Measurements from ENCODE around the gene ZNF592. TPM values are rescaled to one million over a fixed set of nuclear protein-coding genes. Genes with fewer than 3 reads are reported as not detected.

ZNF592 gene
- total and polyA plus RNA-seq, 7 experiments from 2014 or later, result 4.9 to 39.0 (median 37.2) TPM

DNA sequence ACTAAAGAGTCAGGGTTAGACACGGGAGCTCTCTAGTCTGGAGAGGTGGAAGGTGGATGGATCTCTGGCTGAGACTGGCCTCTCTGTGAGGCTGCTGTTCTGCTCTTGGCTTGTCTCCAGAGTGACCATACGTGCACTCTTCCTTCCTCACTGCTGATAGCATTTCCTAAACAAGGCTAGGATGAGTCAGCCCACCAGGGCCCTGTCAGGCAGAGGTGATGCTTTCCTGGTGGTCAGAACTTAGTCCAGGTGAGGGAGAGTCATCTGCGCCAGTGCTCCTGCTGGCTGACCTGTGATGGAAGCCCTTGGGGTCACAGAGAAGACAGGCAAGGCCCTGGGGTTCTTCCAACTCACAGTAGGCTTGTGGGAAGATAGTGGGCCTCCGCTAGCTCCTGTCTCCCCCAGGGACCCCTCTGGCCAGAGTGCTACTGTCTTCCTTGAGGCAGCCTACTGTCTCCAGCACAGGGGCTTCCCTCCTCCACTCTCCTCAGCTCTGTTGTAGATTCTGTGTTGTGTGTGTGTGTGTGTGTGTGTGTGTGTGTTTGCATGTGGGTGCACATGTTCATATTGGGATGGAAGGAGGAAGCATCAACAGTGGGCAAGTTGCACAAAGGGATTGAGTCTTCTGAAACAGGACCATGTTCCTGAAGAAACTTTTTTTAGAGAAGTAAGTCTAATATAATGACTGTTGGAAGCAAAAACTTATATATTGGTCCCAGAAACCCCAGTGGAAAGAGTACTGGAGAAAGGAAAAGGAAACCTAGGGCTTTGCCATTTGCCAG is 85.2 kb downstream of the ZNF592 start:
- Mint-ChIP-seq H3K9me3 (no peaks in the 10 kb centered on the region), H3K4me3 (no peak overlapping the region), H3K27ac (no peak overlapping the region), H3K27me3 (peaks cover 0 to 31% (median 5%) of the 10 kb centered on the region in 5 donors), H3K4me1 (no peaks in the 10 kb centered on the region), H3K36me3 (no peaks in the 10 kb centered on the region)
- H3K4me1 ChIP-seq (ENCODE audit: control insufficient read depth in 2 of 2, insufficient read depth in 2 of 2, low read length in 2 of 2), result no peaks in the 10 kb centered on the region
- ChIA-PET CTCF (interaction anchor here (0.6 kb wide), 1 partner anchor 1705 kb away, joined by 5 read pairs; no protein-coding TSS in a partner anchor), POLR2A (no interaction called here)
- no peak overlapping the region for H3K4me3 ChIP-seq (ENCODE audit: low read length)
- DNase-seq (no peak), ATAC-seq (peak; percentile 54)
- H3K36me3 ChIP-seq (ENCODE audit: control insufficient read depth in 2 of 3, insufficient read depth in 3 of 3, low read length in 3 of 3), result no peaks in the 10 kb centered on the region
- H3K27me3 ChIP-seq (ENCODE audit: control insufficient read depth in 2 of 2, insufficient read depth in 2 of 2, low read length in 2 of 2), result no peaks in the 10 kb centered on the region
- no peak overlapping the region for H3K27ac ChIP-seq (ENCODE audit: low read depth, low read length)
- intact Hi-C loops (cut with micrococcal nuclease), result no loop called here
- no peaks in the 10 kb centered on the region for H3K9me3 ChIP-seq (ENCODE audit: control insufficient read depth in 2 of 3, low read length in 3 of 3)

DNA sequence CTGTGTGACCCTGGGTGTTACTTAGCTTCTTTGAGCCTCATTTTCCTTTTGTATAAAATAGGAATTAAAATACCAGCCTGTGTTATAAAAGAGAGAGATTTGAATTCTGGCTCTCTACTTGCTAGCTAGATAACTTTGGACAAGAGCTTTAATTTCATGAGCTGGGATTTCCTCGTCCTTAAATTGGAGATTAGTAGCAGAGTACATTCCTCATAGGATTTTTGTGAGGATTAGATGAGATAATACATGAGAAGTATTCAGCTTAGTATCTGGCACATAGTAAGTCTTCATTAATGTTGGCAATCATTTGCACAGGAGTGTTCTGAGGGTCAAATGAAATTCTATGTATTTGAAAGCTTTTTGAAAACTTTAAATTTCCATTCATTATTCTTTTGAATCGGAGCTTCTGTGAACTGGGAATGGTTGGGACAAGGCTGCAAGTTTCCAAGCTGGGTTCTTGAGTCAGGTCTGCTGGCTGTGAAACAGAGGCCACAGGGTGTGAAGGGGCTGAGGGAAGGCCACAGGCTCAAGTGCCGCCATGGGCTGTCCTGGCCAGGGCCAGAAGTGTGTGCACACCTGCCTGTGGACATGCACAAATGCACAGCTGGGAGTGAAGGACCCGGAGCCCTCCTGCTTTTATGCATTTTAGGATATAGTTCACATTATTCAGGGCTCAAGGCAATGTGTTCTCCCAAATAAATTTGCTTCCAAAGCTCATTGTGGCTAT is 86.0 kb downstream of the ZNF592 start:
- H3K9me3 ChIP-seq (ENCODE audit: control insufficient read depth in 2 of 3, low read length in 3 of 3), result no peaks in the 10 kb centered on the region
- ChIA-PET POLR2A (no interaction called here), CTCF (no interaction called here)
- no peaks in the 10 kb centered on the region for H3K9me3 Mint-ChIP-seq
- peaks cover 0 to 31% (median 5%) of the 10 kb centered on the region in 5 donors for H3K27me3 Mint-ChIP-seq
- no peak overlapping the region for H3K4me3 Mint-ChIP-seq
- H3K36me3 ChIP-seq (ENCODE audit: control insufficient read depth in 2 of 3, insufficient read depth in 3 of 3, low read length in 3 of 3), result no peaks in the 10 kb centered on the region
- no peak overlapping the region for H3K27ac Mint-ChIP-seq
- no peak for ATAC-seq
- H3K36me3 Mint-ChIP-seq, result no peaks in the 10 kb centered on the region
- no peaks in the 10 kb centered on the region for H3K27me3 ChIP-seq (ENCODE audit: control insufficient read depth in 2 of 2, insufficient read depth in 2 of 2, low read length in 2 of 2)
- DNase-seq, result no peak
- H3K4me1 Mint-ChIP-seq, result no peaks in the 10 kb centered on the region
- H3K4me3 ChIP-seq (ENCODE audit: low read length), result no peak overlapping the region
- no peaks in the 10 kb centered on the region for H3K4me1 ChIP-seq (ENCODE audit: control insufficient read depth in 2 of 2, insufficient read depth in 2 of 2, low read length in 2 of 2)
- intact Hi-C loops (cut with micrococcal nuclease), result no loop called here
- no peak overlapping the region for H3K27ac ChIP-seq (ENCODE audit: low read depth, low read length)

DNA sequence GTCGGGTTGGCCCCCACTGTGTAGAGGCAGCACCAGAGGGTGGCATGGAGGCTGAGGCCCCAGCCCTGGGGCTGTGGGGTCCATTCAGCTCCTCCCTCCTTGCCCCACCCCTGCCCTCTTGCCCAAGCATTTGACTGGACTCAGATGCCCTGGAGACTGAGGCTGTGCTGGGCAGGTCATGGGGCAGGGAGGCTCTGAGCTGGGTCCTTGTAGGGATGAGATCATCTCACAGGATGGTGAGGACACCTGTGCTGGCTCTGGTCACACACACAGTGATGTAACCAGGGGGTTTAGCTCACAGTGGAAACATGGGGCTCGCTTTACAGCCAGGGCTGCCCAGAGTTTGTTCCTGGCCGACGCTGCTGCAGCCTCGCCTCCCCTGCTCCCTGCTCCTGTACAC is 86.6 kb downstream of the ZNF592 start:
- H3K36me3 Mint-ChIP-seq, result no peaks in the 10 kb centered on the region
- DNase-seq, result no peak
- ChIA-PET CTCF (no interaction called here), POLR2A (no interaction called here)
- peaks cover 0 to 31% (median 5%) of the 10 kb centered on the region in 5 donors for H3K27me3 Mint-ChIP-seq
- no peak overlapping the region for H3K4me3 Mint-ChIP-seq
- H3K4me1 ChIP-seq (ENCODE audit: control insufficient read depth in 2 of 2, insufficient read depth in 2 of 2, low read length in 2 of 2), result no peaks in the 10 kb centered on the region
- H3K27ac ChIP-seq (ENCODE audit: low read depth, low read length), result no peak overlapping the region
- H3K36me3 ChIP-seq (ENCODE audit: control insufficient read depth in 2 of 3, insufficient read depth in 3 of 3, low read length in 3 of 3), result no peaks in the 10 kb centered on the region
- no peak for ATAC-seq
- H3K27me3 ChIP-seq (ENCODE audit: control insufficient read depth in 2 of 2, insufficient read depth in 2 of 2, low read length in 2 of 2), result no peaks in the 10 kb centered on the region
- H3K4me1 Mint-ChIP-seq, result no peaks in the 10 kb centered on the region
- no peaks in the 10 kb centered on the region for H3K9me3 Mint-ChIP-seq
- no peaks in the 10 kb centered on the region for H3K9me3 ChIP-seq (ENCODE audit: control insufficient read depth in 2 of 3, low read length in 3 of 3)
- no peak overlapping the region for H3K4me3 ChIP-seq (ENCODE audit: low read length)
- H3K27ac Mint-ChIP-seq, result no peak overlapping the region
- intact Hi-C loops (cut with micrococcal nuclease), result no loop called here

DNA sequence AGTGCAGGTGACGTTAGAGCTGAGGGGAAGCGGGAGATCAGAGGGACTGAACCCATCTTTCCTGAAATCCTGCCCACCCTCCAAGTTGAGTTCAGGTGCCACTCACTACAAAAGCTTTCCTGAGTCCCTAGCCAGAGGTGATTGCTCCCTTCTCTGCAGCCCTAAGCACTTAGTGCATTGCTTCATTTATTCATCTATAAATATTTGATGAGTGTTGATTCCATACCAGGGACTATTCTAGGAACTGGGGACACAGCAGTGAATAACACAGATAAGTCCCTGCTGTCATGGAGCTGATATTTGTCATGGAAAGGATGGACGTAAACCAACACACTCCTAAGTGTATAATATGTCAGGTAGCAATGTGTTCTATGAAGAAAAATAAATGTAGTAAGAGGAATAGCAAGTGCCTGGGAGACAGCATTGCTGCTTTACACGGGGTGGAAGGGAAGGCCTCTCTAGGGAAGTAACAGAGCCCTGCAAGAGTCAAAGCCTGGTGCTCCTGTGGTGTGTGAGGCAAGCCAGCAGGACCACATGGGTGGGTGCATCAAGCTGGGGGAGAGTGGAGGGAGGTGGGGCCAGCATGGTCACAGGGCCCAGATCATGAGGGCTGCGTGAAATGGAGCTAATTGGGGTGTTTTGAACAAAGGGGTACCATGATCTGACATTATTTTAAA is 87.4 kb downstream of the ZNF592 start:
- Mint-ChIP-seq H3K36me3 (no peaks in the 10 kb centered on the region), H3K9me3 (no peaks in the 10 kb centered on the region), H3K27me3 (peaks cover 0 to 25% (median 5%) of the 10 kb centered on the region in 5 donors), H3K4me3 (no peak overlapping the region), H3K27ac (no peak overlapping the region), H3K4me1 (no peaks in the 10 kb centered on the region)
- H3K36me3 ChIP-seq (ENCODE audit: control insufficient read depth in 2 of 3, insufficient read depth in 3 of 3, low read length in 3 of 3), result no peaks in the 10 kb centered on the region
- ChIA-PET CTCF (no interaction called here), POLR2A (no interaction called here)
- no peak overlapping the region for H3K27ac ChIP-seq (ENCODE audit: low read depth, low read length)
- H3K9me3 ChIP-seq (ENCODE audit: control insufficient read depth in 2 of 3, low read length in 3 of 3), result no peaks in the 10 kb centered on the region
- H3K4me1 ChIP-seq (ENCODE audit: control insufficient read depth in 2 of 2, insufficient read depth in 2 of 2, low read length in 2 of 2), result no peaks in the 10 kb centered on the region
- intact Hi-C loops (cut with micrococcal nuclease), result no loop called here
- ATAC-seq (no peak), DNase-seq (no peak)
- no peak overlapping the region for H3K4me3 ChIP-seq (ENCODE audit: low read length)
- H3K27me3 ChIP-seq (ENCODE audit: control insufficient read depth in 2 of 2, insufficient read depth in 2 of 2, low read length in 2 of 2), result no peaks in the 10 kb centered on the region

DNA sequence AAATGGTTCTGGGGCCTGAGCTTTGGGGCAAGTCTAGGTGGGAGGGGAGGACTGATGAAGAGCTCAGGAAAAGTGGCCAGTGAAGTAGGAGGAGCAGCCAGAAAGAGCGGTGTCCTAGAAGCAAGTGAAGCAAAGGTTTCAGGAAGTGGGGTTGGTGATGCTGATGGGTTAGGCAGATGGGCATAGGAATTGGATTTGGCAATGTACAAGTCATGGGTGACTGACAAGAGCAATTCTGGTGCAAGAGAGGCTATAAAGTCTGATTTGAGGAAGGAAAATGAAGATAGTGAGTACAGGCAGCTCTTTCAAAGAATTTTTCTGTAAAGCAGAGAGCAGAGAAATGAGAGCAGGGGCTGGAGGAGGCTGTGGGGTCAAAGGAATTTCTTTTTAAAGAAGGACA is 88.5 kb downstream of the ZNF592 start:
- no peaks in the 10 kb centered on the region for H3K36me3 Mint-ChIP-seq
- ATAC-seq (no peak), DNase-seq (no peak)
- Histone ChIP-seq H3K4me1 (ENCODE audit: control insufficient read depth in 2 of 2, insufficient read depth in 2 of 2, low read length in 2 of 2) (no peaks in the 10 kb centered on the region), H3K36me3 (ENCODE audit: control insufficient read depth in 2 of 3, insufficient read depth in 3 of 3, low read length in 3 of 3) (no peaks in the 10 kb centered on the region), H3K9me3 (ENCODE audit: control insufficient read depth in 2 of 3, low read length in 3 of 3) (no peaks in the 10 kb centered on the region), H3K27me3 (ENCODE audit: control insufficient read depth in 2 of 2, insufficient read depth in 2 of 2, low read length in 2 of 2) (no peaks in the 10 kb centered on the region), H3K27ac (ENCODE audit: low read depth, low read length) (no peak overlapping the region), H3K4me3 (ENCODE audit: low read length) (no peak overlapping the region)
- CTCF ChIA-PET, result interaction anchor here (0.6 kb wide), 1 partner anchor 46 kb away, joined by 3 read pairs; no protein-coding TSS in a partner anchor
- H3K9me3 Mint-ChIP-seq, result no peaks in the 10 kb centered on the region
- intact Hi-C loops (cut with micrococcal nuclease), result no loop called here
- POLR2A ChIA-PET, result no interaction called here
- H3K27ac Mint-ChIP-seq, result no peak overlapping the region
- H3K27me3 Mint-ChIP-seq, result peaks cover 0 to 16% (median 6%) of the 10 kb centered on the region in 5 donors
- H3K4me3 Mint-ChIP-seq, result no peak overlapping the region
- H3K4me1 Mint-ChIP-seq, result no peaks in the 10 kb centered on the region

DNA sequence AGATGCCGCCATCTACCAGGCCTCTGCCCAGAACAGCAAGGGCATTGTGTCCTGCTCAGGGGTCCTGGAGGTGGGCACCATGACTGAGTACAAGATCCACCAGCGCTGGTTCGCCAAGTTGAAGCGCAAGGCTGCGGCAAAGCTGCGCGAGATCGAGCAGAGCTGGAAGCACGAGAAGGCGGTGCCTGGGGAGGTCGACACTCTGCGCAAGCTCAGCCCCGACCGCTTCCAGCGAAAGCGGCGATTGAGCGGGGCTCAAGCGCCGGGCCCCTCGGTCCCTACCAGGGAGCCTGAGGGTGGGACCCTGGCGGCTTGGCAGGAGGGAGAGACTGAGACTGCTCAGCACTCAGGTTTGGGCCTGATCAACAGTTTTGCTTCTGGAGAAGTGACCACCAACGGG is 91.3 kb downstream of the ZNF592 start:
- Mint-ChIP-seq H3K27ac (no peak overlapping the region), H3K36me3 (no peaks in the 10 kb centered on the region), H3K27me3 (peaks cover 0 to 10% (median 6%) of the 10 kb centered on the region in 5 donors), H3K4me1 (no peaks in the 10 kb centered on the region), H3K9me3 (no peaks in the 10 kb centered on the region), H3K4me3 (no peak overlapping the region)
- H3K9me3 ChIP-seq (ENCODE audit: control insufficient read depth in 2 of 3, low read length in 3 of 3), result no peaks in the 10 kb centered on the region
- DNase-seq (no peak), ATAC-seq (no peak)
- ChIA-PET POLR2A (no interaction called here), CTCF (interaction anchor here (0.8 kb wide), 1 partner anchor 33 kb away, joined by 3 read pairs; no protein-coding TSS in a partner anchor)
- no peaks in the 10 kb centered on the region for H3K4me1 ChIP-seq (ENCODE audit: control insufficient read depth in 2 of 2, insufficient read depth in 2 of 2, low read length in 2 of 2)
- no peak overlapping the region for H3K4me3 ChIP-seq (ENCODE audit: low read length)
- no peak overlapping the region for H3K27ac ChIP-seq (ENCODE audit: low read depth, low read length)
- H3K36me3 ChIP-seq (ENCODE audit: control insufficient read depth in 2 of 3, insufficient read depth in 3 of 3, low read length in 3 of 3), result no peaks in the 10 kb centered on the region
- intact Hi-C loops (cut with micrococcal nuclease), result no loop called here
- H3K27me3 ChIP-seq (ENCODE audit: control insufficient read depth in 2 of 2, insufficient read depth in 2 of 2, low read length in 2 of 2), result no peaks in the 10 kb centered on the region

All from naive thymus-derived CD4-positive, alpha-beta T cell (primary cell).